ENCODE results near the gene HAUS2.

The HAUS2 gene

GRCh38 chr15:42507514-42507913, 41.1 kb upstream of the HAUS2 start:
- Mint-ChIP-seq H3K27me3 (ENCODE audit: low read depth) (no peaks in the 10 kb centered on the region), H3K36me3 (ENCODE audit: low read depth) (peaks cover 6% of the 10 kb centered on the region), H3K27ac (peak overlapping the region in 2 of 3 experiments; percentile 30 to 42), H3K9me3 (no peaks in the 10 kb centered on the region), H3K4me3 (no peak overlapping the region), H3K4me1 (peaks cover 12% of the 10 kb centered on the region)
- TF ChIP-seq, protein P1, sequence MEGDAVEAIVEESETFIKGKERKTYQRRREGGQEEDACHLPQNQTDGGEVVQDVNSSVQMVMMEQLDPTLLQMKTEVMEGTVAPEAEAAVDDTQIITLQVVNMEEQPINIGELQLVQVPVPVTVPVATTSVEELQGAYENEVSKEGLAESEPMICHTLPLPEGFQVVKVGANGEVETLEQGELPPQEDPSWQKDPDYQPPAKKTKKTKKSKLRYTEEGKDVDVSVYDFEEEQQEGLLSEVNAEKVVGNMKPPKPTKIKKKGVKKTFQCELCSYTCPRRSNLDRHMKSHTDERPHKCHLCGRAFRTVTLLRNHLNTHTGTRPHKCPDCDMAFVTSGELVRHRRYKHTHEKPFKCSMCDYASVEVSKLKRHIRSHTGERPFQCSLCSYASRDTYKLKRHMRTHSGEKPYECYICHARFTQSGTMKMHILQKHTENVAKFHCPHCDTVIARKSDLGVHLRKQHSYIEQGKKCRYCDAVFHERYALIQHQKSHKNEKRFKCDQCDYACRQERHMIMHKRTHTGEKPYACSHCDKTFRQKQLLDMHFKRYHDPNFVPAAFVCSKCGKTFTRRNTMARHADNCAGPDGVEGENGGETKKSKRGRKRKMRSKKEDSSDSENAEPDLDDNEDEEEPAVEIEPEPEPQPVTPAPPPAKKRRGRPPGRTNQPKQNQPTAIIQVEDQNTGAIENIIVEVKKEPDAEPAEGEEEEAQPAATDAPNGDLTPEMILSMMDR (IDR thresholded peaks at IDR 0.05; ENCODE audit: unreplicated experiment in 3 of 3), result no peak

DNA sequence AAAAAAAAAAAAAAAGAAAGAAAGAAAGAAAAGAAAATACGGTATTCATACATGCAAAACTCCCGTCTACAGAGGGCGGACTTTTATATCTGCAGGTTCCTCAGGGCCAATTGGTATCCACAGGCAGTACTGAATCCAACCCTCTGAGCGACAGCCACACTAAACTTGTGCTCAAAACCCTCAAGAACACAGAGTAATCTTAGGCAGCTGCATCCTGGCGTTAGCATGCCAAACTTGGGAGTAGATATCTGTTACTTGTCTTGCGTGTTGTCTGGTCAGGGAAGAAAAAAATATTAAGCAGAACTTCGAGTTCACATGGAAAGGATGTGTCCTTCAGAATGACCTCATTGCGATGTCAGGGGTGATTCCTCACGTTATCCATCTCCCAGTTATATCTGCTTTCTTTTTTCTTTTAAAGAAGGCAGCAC, 40.4 kb upstream of the HAUS2 start:
- Mint-ChIP-seq H3K27ac (peak overlapping the region in 1 of 3 experiments; percentile 31), H3K9me3 (no peaks in the 10 kb centered on the region), H3K27me3 (ENCODE audit: low read depth) (no peaks in the 10 kb centered on the region), H3K4me3 (no peak overlapping the region), H3K36me3 (ENCODE audit: low read depth) (peaks cover 14% of the 10 kb centered on the region), H3K4me1 (peaks cover 12% of the 10 kb centered on the region)
- TF ChIP-seq, protein P1 (IDR thresholded peaks at IDR 0.05; ENCODE audit: unreplicated experiment in 3 of 3), result no peak

DNA sequence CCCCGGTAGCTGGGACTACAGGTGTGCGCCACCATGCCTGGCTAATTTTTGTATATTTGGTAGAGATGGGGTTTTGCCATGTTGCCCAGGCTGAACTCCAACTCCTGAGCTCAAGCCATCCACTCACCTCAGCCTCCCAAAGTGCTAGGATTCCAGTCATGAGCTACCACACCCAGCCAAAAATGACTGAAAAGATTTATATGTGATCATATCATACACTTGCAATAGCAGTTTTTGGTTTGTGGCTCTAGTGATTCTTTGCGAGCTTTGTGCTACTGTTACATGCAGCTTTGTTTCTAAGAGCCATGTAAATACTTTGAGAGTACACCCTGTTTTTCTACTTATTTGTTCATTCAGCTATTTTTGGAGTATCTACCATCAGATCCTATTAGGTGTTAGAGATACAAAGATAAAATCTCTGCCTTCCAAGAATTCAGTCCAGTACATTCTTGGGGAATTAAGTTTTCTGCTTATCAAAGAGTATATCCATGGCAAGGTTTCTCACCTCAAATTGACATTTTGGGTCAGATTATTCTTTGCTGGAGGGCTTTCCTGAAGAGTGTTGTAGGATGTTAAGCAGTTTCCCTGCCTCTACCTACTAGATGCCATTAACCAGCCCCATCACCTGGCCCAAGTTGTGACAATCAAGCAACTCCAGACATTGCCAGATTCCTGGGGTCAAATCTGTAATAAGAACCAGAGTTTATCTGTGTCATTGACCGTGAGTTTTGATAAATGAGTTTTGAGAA, 38.2 kb upstream of the HAUS2 start:
- TF ChIP-seq, protein P1 (IDR thresholded peaks at IDR 0.05; ENCODE audit: unreplicated experiment in 3 of 3), result no peak
- peaks cover 12% of the 10 kb centered on the region for H3K4me1 Mint-ChIP-seq
- H3K27me3 Mint-ChIP-seq (ENCODE audit: low read depth), result no peaks in the 10 kb centered on the region
- H3K27ac Mint-ChIP-seq, result no peak overlapping the region
- H3K36me3 Mint-ChIP-seq (ENCODE audit: low read depth), result peaks cover 27% of the 10 kb centered on the region
- H3K9me3 Mint-ChIP-seq, result no peaks in the 10 kb centered on the region
- no peak overlapping the region for H3K4me3 Mint-ChIP-seq

DNA sequence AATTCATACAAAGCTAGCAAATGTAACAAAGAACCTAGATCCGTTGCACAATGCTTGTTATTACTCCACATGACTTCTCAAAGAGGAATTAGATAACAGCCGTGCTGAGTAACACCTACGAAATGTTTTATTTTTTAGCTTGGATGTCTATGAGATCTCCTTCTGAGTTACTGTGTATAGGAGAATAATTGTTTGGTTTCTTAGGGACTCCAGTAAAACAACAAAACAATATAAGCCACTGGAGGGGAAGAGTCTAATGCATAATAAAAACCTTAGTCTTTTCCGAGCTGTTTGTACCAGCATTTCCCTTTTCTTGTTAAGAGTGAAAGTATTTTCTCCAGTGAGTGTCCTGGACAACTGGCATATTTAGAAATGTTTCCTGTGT, 37.6 kb upstream of the HAUS2 start:
- H3K4me3 Mint-ChIP-seq, result no peak overlapping the region
- H3K36me3 Mint-ChIP-seq (ENCODE audit: low read depth), result peaks cover 32% of the 10 kb centered on the region
- H3K9me3 Mint-ChIP-seq, result no peaks in the 10 kb centered on the region
- peaks cover 12% of the 10 kb centered on the region for H3K4me1 Mint-ChIP-seq
- no peak overlapping the region for H3K27ac Mint-ChIP-seq
- H3K27me3 Mint-ChIP-seq (ENCODE audit: low read depth), result no peaks in the 10 kb centered on the region
- TF ChIP-seq, protein P1 (IDR thresholded peaks at IDR 0.05; ENCODE audit: unreplicated experiment in 3 of 3), result no peak

DNA sequence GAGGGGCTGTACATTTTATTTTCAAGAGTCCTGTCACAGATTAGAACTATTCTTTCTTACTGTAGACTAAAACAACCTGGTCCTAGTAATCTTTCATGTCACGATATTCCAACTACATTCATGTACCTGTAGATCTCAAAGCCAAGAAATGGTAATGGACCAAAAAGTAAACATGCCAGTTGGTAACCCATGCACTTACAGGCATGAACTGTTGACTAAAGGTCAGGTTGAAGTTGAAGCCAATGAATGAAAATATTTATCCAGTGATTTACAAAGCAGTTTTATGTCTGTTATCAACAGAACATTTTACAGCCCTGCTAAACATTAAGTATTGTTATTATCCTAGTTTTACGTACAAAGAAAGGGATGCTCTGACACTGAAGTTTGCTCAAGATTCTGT, 25.3 kb upstream of the HAUS2 start:
- H3K4me3 Mint-ChIP-seq, result no peak overlapping the region

More for the DNA sequence above, 25.3 kb upstream of the HAUS2 start:
- H3K4me1 Mint-ChIP-seq, result no peaks in the 10 kb centered on the region
- H3K36me3 Mint-ChIP-seq (ENCODE audit: low read depth), result peaks cover 35% of the 10 kb centered on the region
- H3K27ac Mint-ChIP-seq, result no peak overlapping the region
- H3K9me3 Mint-ChIP-seq, result no peaks in the 10 kb centered on the region
- TF ChIP-seq, protein P1 (IDR thresholded peaks at IDR 0.05; ENCODE audit: unreplicated experiment in 3 of 3), result no peak
- H3K27me3 Mint-ChIP-seq (ENCODE audit: low read depth), result no peaks in the 10 kb centered on the region

All from nephron (organoid).